PC-9 (cell line): ENCODE data around the gene ANKRD44. TPM values are rescaled to one million over a fixed set of nuclear protein-coding genes. Genes with fewer than 3 reads are reported as not detected.

ENCODE experiments used
- BruUV-seq: library from RNA; stranded (reverse); fragments of 400-500 nt; replicated peaks from 2 replicates; lab custom pipeline; 2021; lab: Mats Ljungman, UMichigan
- CTCF ChIA-PET: fragments of 300-600 bp; sonication (Branson Sonifier 250); formaldehyde crosslinking; loops from one replicate; lab custom pipeline; 2022; ENCODE audit warnings: antibody characterized with exemption; lab: Charles Lee
- POLR2A ChIA-PET: fragments of 300-600 bp; sonication (Branson Sonifier 250); formaldehyde crosslinking; loops from one replicate; lab custom pipeline; 2022; ENCODE audit warnings: antibody characterized with exemption; ENCODE audit not compliant: unreplicated experiment; lab: Charles Lee
- DNase-seq, 2 experiments: peaks; one replicate each; pipeline versions ENCODE4 v3.0.0 to v3.0.0-alpha.2; 2015 to 2022; ENCODE audit warnings: mixed read lengths in 1 of 2
- H2AFZ ChIP-seq: fragments of 200-600 bp; sonication (generic); 2 replicates; pipeline ENCODE4 v1.8.1; 2017; ENCODE audit warnings: antibody characterized with exemption
- H3F3A ChIP-seq: fragments of 200-600 bp; sonication (generic); 2 replicates; pipeline ENCODE4 v1.8.1; 2017; ENCODE audit warnings: antibody characterized with exemption, mild to moderate bottlenecking, low read depth; ENCODE audit not compliant: insufficient read depth
- H3K27ac ChIP-seq: fragments of 200-600 bp; sonication (generic); 2 replicates; pipeline ENCODE4 v1.6.1; 2016; ENCODE audit warnings: mixed run types
- H3K27me3 ChIP-seq: fragments of 200-600 bp; sonication (generic); 2 replicates; pipeline ENCODE4 v1.6.1; 2016; ENCODE audit warnings: low read depth, mixed run types; ENCODE audit not compliant: insufficient read depth
- H3K36me3 ChIP-seq: fragments of 200-600 bp; sonication (generic); 2 replicates; pipeline ENCODE4 v1.6.1; 2016; ENCODE audit warnings: low read depth, mixed run types
- H3K4me1 ChIP-seq: fragments of 200-600 bp; sonication (generic); replicated peaks from 2 replicates; pipeline ENCODE4 v1.6.1; 2016; ENCODE audit warnings: mixed run types; ENCODE audit not compliant: insufficient read depth
- H3K4me2 ChIP-seq: fragments of 200-600 bp; sonication (generic); 2 replicates; pipeline ENCODE4 v1.6.1; 2017; ENCODE audit warnings: mixed run types
- H3K4me3 ChIP-seq: fragments of 200-600 bp; sonication (generic); 2 replicates; pipeline ENCODE4 v1.6.1; 2016; ENCODE audit warnings: mixed run types
- H3K79me2 ChIP-seq: fragments of 200-600 bp; sonication (generic); 2 replicates; pipeline ENCODE4 v1.6.1; 2017; ENCODE audit warnings: low read depth, mixed run types
- H3K9me2 ChIP-seq: fragments of 200-600 bp; sonication (generic); 2 replicates; pipeline ENCODE4 v1.8.1; 2017; ENCODE audit warnings: mild to moderate bottlenecking; ENCODE audit not compliant: insufficient read depth
- H3K9me3 ChIP-seq: fragments of 200-600 bp; sonication (generic); 2 replicates; pipeline ENCODE4 v1.8.1; 2016; ENCODE audit warnings: low read depth; ENCODE audit not compliant: insufficient read depth
- H4K20me1 ChIP-seq: fragments of 200-600 bp; sonication (generic); 2 replicates; pipeline ENCODE4 v1.8.1; 2017; ENCODE audit not compliant: insufficient read depth
- EZH2 ChIP-seq: fragments of 200-600 bp; sonication (generic); IDR thresholded peaks from 2 replicates; pipeline ENCODE4 v1.8.0; 2017; ENCODE audit warnings: antibody characterized with exemption, low read depth
- intact Hi-C: fragments of 100-400 bp; cut with micrococcal nuclease; formaldehyde crosslinking; loops from one replicate; pipeline ENCODE4 v1.10.0; 2022; ENCODE audit not compliant: unreplicated experiment
- total RNA-seq: library from RNA; stranded (reverse); gene quantifications from 2 replicates; pipeline ENCODE4 v1.2.3, GENCODE V29; 2021
- TF ChIP-seq, protein P1 (sequence below): fragments of 200-600 bp; sonication (generic); conservative IDR thresholded peaks from 2 replicates; pipeline ENCODE4 v1.6.1; 2017; ENCODE audit warnings: mixed run types, antibody characterized with exemption, mild to moderate bottlenecking, moderate library complexity

ANKRD44 gene
- total RNA-seq, 1 experiment from 2014 or later: 3.4 TPM

DNA sequence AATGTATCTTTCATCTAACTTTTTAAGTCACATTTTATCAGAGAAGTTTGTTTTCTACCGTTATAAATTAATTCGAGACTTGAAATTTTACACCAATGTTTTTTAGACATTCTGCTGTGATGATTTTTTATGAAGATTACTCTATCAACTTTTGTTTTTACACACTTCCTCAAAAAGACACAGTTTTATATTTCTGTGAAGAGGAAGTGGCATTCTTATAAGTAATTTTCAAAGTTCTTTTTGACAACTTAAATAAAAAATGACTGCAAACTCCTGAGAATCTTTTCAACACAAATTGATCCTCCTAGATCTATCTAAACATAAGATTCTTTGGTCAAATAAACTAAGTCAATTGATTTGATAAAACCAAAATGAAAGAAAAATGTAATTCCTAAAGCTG, 13.7 kb downstream of the ANKRD44 start:
- Histone ChIP-seq H3K4me3 (no peak overlapping the region), H3K4me2 (no peak overlapping the region), H3K9me3 (0 out of 2 replicates have a peak, but pooled peaks cover 5% of the 10 kb centered on the region), H3K36me3 (no peaks in the 10 kb centered on the region), H3K79me2 (no peaks in the 10 kb centered on the region), H3K4me1 (no peaks in the 10 kb centered on the region), H3K27ac (no peak overlapping the region), H4K20me1 (no peaks in the 10 kb centered on the region), H2AFZ (0 out of 2 replicates have a peak overlapping the region, but pooled peaks have one; percentile 41), H3K9me2 (no peaks in the 10 kb centered on the region; the same call in 1 of the 2 replicates), H3F3A (no peaks in the 10 kb centered on the region), H3K27me3 (no peaks in the 10 kb centered on the region)
- no peak for TF ChIP-seq EZH2
- TF ChIP-seq, protein P1, sequence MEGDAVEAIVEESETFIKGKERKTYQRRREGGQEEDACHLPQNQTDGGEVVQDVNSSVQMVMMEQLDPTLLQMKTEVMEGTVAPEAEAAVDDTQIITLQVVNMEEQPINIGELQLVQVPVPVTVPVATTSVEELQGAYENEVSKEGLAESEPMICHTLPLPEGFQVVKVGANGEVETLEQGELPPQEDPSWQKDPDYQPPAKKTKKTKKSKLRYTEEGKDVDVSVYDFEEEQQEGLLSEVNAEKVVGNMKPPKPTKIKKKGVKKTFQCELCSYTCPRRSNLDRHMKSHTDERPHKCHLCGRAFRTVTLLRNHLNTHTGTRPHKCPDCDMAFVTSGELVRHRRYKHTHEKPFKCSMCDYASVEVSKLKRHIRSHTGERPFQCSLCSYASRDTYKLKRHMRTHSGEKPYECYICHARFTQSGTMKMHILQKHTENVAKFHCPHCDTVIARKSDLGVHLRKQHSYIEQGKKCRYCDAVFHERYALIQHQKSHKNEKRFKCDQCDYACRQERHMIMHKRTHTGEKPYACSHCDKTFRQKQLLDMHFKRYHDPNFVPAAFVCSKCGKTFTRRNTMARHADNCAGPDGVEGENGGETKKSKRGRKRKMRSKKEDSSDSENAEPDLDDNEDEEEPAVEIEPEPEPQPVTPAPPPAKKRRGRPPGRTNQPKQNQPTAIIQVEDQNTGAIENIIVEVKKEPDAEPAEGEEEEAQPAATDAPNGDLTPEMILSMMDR: no peak
- no TSS peak for BruUV-seq
- ChIA-PET CTCF (no interaction called here), POLR2A (no interaction called here)
- intact Hi-C loops: no loop called here
- no peak for DNase-seq

DNA sequence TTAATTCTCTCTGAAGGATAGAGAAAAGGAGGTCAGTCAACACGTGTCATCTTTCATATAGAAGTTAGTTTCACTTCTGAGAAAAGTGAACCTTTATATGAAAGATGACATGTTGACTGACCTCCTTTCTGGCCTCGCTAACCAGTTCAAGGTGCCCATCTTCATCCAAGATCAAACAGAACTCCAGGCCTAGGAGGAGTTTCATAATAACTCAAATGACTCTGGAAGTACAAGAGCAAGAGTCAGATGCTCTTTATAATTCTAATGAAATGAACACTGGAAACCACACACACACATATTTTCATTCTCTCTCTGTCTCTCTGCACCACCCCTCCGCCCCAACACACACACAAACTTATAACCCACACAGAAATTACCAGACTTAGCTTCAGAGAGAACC, 16.3 kb downstream of the ANKRD44 start:
- Histone ChIP-seq H3K27ac (no peak overlapping the region), H3K4me1 (no peaks in the 10 kb centered on the region), H3K36me3 (no peaks in the 10 kb centered on the region), H3K9me2 (no peaks in the 10 kb centered on the region; the same call in 1 of the 2 replicates), H3F3A (no peaks in the 10 kb centered on the region), H3K79me2 (no peaks in the 10 kb centered on the region), H2AFZ (no peak overlapping the region), H3K27me3 (no peaks in the 10 kb centered on the region), H3K4me2 (no peak overlapping the region), H3K4me3 (no peak overlapping the region), H3K9me3 (0 out of 2 replicates have a peak, but pooled peaks cover 5% of the 10 kb centered on the region), H4K20me1 (no peaks in the 10 kb centered on the region)
- ChIA-PET CTCF (no interaction called here), POLR2A (no interaction called here)
- no peak for DNase-seq
- TF ChIP-seq EZH2: no peak
- TF ChIP-seq, protein P1: no peak
- BruUV-seq: no TSS peak
- intact Hi-C loops: no loop called here

DNA sequence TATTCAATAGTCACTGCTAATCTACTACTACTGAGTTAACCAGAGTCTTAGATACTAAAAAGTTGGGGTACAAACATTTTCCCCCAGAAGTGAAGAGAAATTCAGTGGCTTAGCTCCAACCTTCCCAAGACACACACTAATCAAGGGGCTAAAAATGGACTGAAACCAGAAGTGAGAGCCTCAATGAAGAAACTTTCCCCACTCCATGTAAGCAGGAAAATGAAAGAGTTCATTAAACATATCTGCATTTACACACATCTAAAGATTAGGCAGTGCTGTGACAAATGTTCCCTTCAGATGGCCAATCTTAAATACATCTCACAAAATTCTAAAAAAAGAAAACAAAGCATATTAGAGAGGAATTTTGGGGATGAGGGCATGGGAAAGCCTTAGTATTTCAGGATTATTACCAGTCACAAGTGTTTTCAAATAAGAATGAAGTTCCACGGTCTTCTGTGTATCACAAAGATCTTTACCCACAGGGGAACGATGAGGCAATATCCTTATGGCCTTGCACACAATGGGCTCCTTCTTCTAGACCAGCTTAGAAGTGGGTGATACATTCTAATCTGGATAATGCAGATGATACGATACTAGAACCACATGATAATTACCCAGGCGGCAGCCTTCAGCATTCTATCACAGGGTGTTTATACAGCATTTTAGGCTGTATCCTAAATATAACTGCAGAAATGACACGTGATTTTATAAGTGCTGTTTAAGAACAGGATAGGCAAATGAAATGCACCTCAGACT, 17.1 kb downstream of the ANKRD44 start:
- TF ChIP-seq EZH2: no peak
- TF ChIP-seq, protein P1: no peak
- Histone ChIP-seq H2AFZ (no peak overlapping the region), H3K27me3 (no peaks in the 10 kb centered on the region), H3K27ac (no peak overlapping the region), H3K79me2 (no peaks in the 10 kb centered on the region), H3K9me3 (0 out of 2 replicates have a peak, but pooled peaks cover 5% of the 10 kb centered on the region), H4K20me1 (no peaks in the 10 kb centered on the region), H3K4me3 (no peak overlapping the region), H3K9me2 (no peaks in the 10 kb centered on the region; the same call in 1 of the 2 replicates), H3K4me2 (no peak overlapping the region), H3K4me1 (no peaks in the 10 kb centered on the region), H3F3A (no peaks in the 10 kb centered on the region), H3K36me3 (no peaks in the 10 kb centered on the region)
- BruUV-seq: no TSS peak
- ChIA-PET CTCF (no interaction called here), POLR2A (no interaction called here)
- intact Hi-C loops: no loop called here
- DNase-seq: no peak
